Hepatocyte (in vitro differentiated cells): ENCODE results near the gene LIAS. TPM values are rescaled to one million over a fixed set of nuclear protein-coding genes. Genes with fewer than 3 reads are reported as not detected.

Experiments used
- DNase-seq: peaks from one replicate; pipeline ENCODE4 v3.0.0-alpha.2; 2016; ENCODE audit warnings: low spot score
- H2AFZ ChIP-seq: fragments of 200-600 bp; sonication (generic); 2 replicates; pipeline ENCODE4 v1.6.0; 2016; ENCODE audit warnings: antibody characterized with exemption, mild to moderate bottlenecking
- H3K27ac ChIP-seq: fragments of 200-600 bp; sonication (generic); 2 replicates; pipeline ENCODE4 v1.5.1; 2016; ENCODE audit warnings: mild to moderate bottlenecking
- H3K27me3 ChIP-seq: fragments of 200-600 bp; sonication (generic); 2 replicates; pipeline ENCODE4 v1.6.1; 2016
- H3K36me3 ChIP-seq: fragments of 200-600 bp; sonication (generic); replicated peaks from 2 replicates; pipeline ENCODE4 v1.5.1; 2016; ENCODE audit warnings: low read depth; ENCODE audit not compliant: insufficient read depth
- H3K4me1 ChIP-seq: fragments of 200-600 bp; sonication (generic); 2 replicates; pipeline ENCODE4 v1.5.1; 2016; ENCODE audit warnings: mild to moderate bottlenecking, moderate library complexity; ENCODE audit not compliant: insufficient read depth
- H3K4me2 ChIP-seq: fragments of 200-600 bp; sonication (generic); 2 replicates; pipeline ENCODE4 v1.6.0; 2016
- H3K4me3 ChIP-seq: fragments of 200-600 bp; sonication (generic); 2 replicates; pipeline ENCODE4 v1.5.1; 2016; ENCODE audit warnings: mild to moderate bottlenecking
- H3K79me2 ChIP-seq: fragments of 200-600 bp; sonication (generic); 2 replicates; pipeline ENCODE4 v1.6.0; 2017; ENCODE audit warnings: mild to moderate bottlenecking
- H3K9me2 ChIP-seq: fragments of 200-600 bp; sonication (generic); replicated peaks from 2 replicates; pipeline ENCODE4 v1.6.0; 2017; ENCODE audit warnings: mild to moderate bottlenecking; ENCODE audit not compliant: insufficient read depth
- H3K9me3 ChIP-seq: fragments of 200-600 bp; sonication (generic); 2 replicates; pipeline ENCODE4 v1.5.1; 2016; ENCODE audit warnings: low read depth, mild to moderate bottlenecking
- H4K20me1 ChIP-seq: fragments of 200-600 bp; sonication (generic); 2 replicates; pipeline ENCODE4 v1.6.0; 2016; ENCODE audit warnings: mild to moderate bottlenecking; ENCODE audit not compliant: insufficient read depth, poor library complexity, severe bottlenecking
- EZH2 ChIP-seq: fragments of 200-600 bp; sonication (generic); IDR thresholded peaks from 2 replicates; pipeline ENCODE4 v1.6.1; 2016; ENCODE audit warnings: antibody characterized with exemption, mild to moderate bottlenecking, borderline replicate concordance
- EZH2phosphoT487 ChIP-seq: fragments of 200-600 bp; sonication (generic); IDR thresholded peaks from one replicate; pipeline ENCODE4 v1.6.1; 2018; ENCODE audit warnings: antibody characterized with exemption, mild to moderate bottlenecking, low read depth, moderate library complexity; ENCODE audit not compliant: unreplicated experiment, severe bottlenecking
- WGBS: methylation state at CpG from one replicate; pipeline ENCODE4 v1.1.6; 2016; ENCODE audit warnings: low lambda C conversion rate; ENCODE audit errors: missing lambda C conversion rate; 5-methylcytosine and 5-hydroxymethylcytosine counted together
- polyA plus RNA-seq: library from polyadenylated mRNA; unstranded; fragments of >200 nt; fragmentation: Nextera tagmentation; extraction: Ambion mirVana; gene quantifications from 2 replicates; pipeline ENCODE4 v1.2.1, GENCODE V29; 2016
- total RNA-seq: library from RNA; depleted of rRNA; stranded (reverse); fragments of >200 nt; gene quantifications from 2 replicates; pipeline ENCODE4 v1.2.3, GENCODE V29; 2014
- TF ChIP-seq, protein P1 (sequence below): fragments of 200-600 bp; sonication (generic); IDR thresholded peaks from 2 replicates; pipeline ENCODE4 v1.5.1; 2016; ENCODE audit warnings: antibody characterized with exemption, mild to moderate bottlenecking; ENCODE audit not compliant: poor library complexity

LIAS gene
- total and polyA plus RNA-seq, 2 experiments from 2014 or later, result 10.3 to 12.3 TPM

DNA sequence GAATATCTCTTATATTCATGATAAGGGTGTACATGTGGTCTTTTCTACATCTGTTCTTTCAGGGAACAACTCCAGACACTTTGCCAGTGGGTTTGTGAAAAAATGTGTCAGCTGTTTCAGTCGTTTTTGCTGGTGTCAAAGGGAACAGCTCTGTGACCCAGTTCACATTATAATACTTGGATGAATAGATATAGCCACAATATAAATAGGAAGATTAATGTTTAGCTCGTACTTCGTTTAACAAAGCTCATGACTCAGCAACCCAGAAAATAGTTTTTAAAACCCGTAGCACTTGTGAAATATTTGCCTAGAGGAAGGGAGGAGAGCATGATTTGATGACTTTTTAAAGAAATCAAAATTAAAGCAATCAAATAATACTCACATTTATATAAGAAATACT is 7.9 kb downstream of the LIAS start:
- Histone ChIP-seq H3K79me2 (peaks cover 4% of the 10 kb centered on the region), H3K27ac (no peak overlapping the region), H3K36me3 (no peaks in the 10 kb centered on the region), H3K4me1 (peaks cover 5% of the 10 kb centered on the region), H3K4me3 (no peak overlapping the region), H3K4me2 (peak overlapping the region; percentile 23), H3K9me2 (no peaks in the 10 kb centered on the region), H3K9me3 (no peaks in the 10 kb centered on the region), H2AFZ (no peak overlapping the region), H3K27me3 (no peaks in the 10 kb centered on the region), H4K20me1 (no peaks in the 10 kb centered on the region)
- no peak for TF ChIP-seq EZH2phosphoT487
- TF ChIP-seq, protein P1, sequence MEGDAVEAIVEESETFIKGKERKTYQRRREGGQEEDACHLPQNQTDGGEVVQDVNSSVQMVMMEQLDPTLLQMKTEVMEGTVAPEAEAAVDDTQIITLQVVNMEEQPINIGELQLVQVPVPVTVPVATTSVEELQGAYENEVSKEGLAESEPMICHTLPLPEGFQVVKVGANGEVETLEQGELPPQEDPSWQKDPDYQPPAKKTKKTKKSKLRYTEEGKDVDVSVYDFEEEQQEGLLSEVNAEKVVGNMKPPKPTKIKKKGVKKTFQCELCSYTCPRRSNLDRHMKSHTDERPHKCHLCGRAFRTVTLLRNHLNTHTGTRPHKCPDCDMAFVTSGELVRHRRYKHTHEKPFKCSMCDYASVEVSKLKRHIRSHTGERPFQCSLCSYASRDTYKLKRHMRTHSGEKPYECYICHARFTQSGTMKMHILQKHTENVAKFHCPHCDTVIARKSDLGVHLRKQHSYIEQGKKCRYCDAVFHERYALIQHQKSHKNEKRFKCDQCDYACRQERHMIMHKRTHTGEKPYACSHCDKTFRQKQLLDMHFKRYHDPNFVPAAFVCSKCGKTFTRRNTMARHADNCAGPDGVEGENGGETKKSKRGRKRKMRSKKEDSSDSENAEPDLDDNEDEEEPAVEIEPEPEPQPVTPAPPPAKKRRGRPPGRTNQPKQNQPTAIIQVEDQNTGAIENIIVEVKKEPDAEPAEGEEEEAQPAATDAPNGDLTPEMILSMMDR, result no peak
- TF ChIP-seq EZH2, result no peak
- no peak for DNase-seq
- WGBS, result 35% methylated on average over 4 of the region's 4 CpGs

DNA sequence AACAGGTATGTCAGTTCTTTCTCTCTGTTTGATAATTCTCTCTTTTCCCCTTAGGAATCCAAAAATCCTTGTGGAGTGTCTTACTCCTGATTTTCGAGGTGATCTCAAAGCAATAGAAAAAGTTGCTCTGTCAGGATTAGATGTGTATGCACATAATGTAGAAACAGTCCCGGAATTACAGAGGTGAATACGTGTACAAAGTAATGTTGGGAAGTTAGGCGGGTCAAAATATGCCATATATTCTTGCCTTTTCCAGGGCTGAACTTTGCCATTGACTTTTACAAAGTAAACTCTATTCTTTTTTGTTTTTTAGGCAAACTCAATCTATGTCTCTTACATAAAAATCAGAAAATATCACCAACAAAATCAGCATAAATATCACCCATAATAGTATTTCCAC is 8.6 kb downstream of the LIAS start:
- no peak for TF ChIP-seq EZH2phosphoT487
- TF ChIP-seq, protein P1, result no peak
- TF ChIP-seq EZH2, result no peak
- Histone ChIP-seq H3K9me2 (no peaks in the 10 kb centered on the region), H3K79me2 (no peaks in the 10 kb centered on the region), H3K36me3 (no peaks in the 10 kb centered on the region), H4K20me1 (no peaks in the 10 kb centered on the region), H3K4me1 (peaks cover 5% of the 10 kb centered on the region), H3K9me3 (no peaks in the 10 kb centered on the region), H3K4me3 (no peak overlapping the region), H3K27me3 (no peaks in the 10 kb centered on the region), H3K27ac (peak overlapping the region; percentile 5), H2AFZ (no peak overlapping the region), H3K4me2 (no peak overlapping the region)
- DNase-seq, result no peak
- 86% methylated on average over 4 of the region's 4 CpGs for WGBS

DNA sequence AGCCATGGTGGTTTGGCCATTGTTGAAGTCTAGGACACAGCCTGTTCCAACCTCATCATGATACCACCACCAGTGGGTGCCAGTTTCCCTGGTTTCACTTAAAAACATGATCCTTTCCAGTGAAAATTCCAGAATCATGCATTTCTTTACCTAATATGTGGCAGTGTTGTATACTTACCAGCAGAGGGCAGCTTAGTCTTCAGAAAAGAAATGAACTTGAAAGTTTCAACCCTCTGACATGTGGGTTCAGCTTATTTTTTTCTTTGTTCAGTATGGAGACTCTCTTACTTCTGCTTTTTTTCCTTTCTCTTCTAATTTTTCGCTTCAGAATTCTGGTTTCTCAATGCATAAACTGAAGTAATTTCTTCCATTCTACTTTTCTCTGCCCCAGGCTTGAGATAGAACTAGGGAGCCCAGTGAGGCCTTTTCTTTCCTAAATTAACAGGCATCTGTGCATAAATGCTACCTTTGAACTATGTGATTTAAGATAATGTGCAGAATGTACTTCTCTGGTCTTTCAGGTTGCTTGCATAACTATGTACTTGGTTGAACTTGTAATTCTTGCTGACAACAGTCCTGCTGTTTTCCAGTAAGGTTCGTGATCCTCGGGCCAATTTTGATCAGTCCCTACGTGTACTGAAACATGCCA is 10.7 kb downstream of the LIAS start:
- Histone ChIP-seq H3K9me2 (no peaks in the 10 kb centered on the region), H3K79me2 (no peaks in the 10 kb centered on the region), H3K36me3 (no peaks in the 10 kb centered on the region), H3K9me3 (no peaks in the 10 kb centered on the region), H3K27ac (peak overlapping the region; percentile 67), H3K4me3 (no peak overlapping the region), H3K4me2 (peak overlapping the region; percentile 34), H2AFZ (peak overlapping the region; percentile 48), H4K20me1 (no peaks in the 10 kb centered on the region), H3K4me1 (peaks cover 5% of the 10 kb centered on the region), H3K27me3 (no peaks in the 10 kb centered on the region)
- WGBS, result 60% methylated on average over 4 of the region's 4 CpGs
- DNase-seq, result peak; percentile 88
- TF ChIP-seq EZH2, result no peak
- TF ChIP-seq, protein P1, result peak; percentile 97

DNA sequence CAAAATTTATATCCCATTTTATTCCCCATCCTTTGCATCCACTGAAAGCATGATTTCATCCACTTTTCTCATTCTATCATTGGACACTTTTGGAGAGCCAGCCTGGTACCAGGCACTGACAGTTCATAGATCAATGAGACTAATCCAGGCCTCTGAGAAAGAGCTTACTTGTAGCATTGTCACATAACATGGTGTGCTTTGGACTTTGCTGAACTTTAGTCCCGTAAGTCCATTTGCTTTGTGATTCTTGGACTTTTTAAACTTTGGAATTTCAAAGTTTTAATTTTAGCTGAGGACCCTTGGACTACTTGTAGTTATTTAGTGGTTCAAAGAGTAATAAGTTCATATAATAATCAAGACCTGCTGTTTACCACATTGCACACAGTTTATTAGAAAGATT is 11.5 kb downstream of the LIAS start:
- H3K27ac ChIP-seq, result peak overlapping the region; percentile 47
- H4K20me1 ChIP-seq, result no peaks in the 10 kb centered on the region
- no peak for DNase-seq
- H3K36me3 ChIP-seq, result no peaks in the 10 kb centered on the region
- peaks cover 5% of the 10 kb centered on the region for H3K4me1 ChIP-seq
- no peak overlapping the region for H3K4me3 ChIP-seq
- no peaks in the 10 kb centered on the region for H3K9me3 ChIP-seq
- no peak overlapping the region for H2AFZ ChIP-seq
- no peaks in the 10 kb centered on the region for H3K9me2 ChIP-seq
- no peak overlapping the region for H3K4me2 ChIP-seq
- no peaks in the 10 kb centered on the region for H3K27me3 ChIP-seq
- H3K79me2 ChIP-seq, result no peaks in the 10 kb centered on the region
- WGBS, result 78% methylated on average over 1 of the region's 1 CpG
- TF ChIP-seq EZH2 (no peak), EZH2phosphoT487 (no peak)
- TF ChIP-seq, protein P1, result no peak
